HG03354 (cell line): Measurements from ENCODE around the gene HUNK.
"Not testable (repeated sequence)": the region's sequence is repeated elsewhere in the genome, so short reads cannot be mapped to it uniquely, and the experiment has no call there.

Experiments
- ATAC-seq: cut with Tn5 transposase; IDR thresholded peaks from one replicate; pipeline ENCODE4 v1.9.1; 2021; ENCODE audit warnings: mild to moderate bottlenecking; ENCODE audit not compliant: unreplicated experiment, poor library complexity, severe bottlenecking

The HUNK gene

DNA sequence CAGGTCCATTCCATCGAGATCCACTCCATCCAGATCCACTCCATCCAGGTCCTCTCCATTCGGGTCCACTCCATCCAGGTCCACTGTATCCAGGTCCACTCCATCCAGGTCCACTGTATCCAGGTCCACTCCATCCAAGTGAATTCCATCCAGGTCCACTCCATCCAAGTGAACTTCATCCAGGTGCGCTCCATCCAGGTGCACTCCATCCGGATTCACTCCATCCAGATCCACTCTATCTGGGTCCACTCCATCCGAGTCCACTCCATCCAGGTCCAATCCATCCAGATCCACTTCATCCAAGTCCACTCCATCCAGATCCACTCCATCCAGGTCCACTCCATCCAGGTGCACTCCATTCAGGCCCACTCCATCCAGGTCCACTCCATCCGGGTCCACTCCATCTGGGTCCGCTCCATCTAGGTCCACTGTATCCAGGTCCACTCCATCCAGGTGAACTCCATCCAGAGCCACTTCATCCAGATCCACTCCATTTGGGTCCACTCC is 157.4 kb downstream of the HUNK start:
- no peak for ATAC-seq

DNA sequence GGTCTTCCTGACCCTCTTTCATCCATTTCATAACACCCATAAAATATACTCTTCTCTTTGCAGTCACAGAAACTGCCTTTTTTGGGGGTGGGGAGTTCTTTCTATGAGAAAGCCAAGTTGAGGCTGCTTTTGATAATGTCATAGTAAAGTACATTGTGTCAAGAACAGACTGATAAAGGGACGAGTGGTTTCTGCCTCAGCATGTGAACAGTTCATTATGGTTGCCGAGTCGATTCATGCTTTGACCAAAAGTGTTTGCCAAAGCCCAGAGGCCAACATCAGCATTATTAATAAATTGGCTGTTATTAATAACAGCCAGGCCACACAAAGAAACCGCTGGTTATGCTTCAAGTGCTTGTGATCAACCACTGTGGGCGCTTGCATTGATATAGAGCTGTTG is 162.0 kb downstream of the HUNK start:
- ATAC-seq: no peak

DNA sequence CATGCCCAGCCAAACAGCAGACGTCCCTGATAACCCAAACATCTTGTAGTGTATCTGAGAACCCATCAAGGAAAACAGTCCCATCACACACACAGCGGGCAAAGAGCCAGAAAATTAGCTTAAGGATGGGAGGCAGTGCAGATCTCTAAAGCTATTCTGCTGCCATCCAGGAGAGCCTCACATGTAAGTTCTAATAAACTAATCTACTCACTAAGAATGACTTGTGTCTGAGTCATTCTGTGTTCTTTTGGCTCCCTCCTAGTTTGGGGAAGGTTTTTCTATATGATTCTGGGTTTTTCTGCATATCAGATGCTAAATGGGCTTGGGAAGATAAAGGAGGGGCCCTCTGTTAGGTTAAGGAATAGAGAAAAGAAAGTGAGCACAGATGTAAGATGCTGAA is 162.8 kb downstream of the HUNK start:
- ATAC-seq: no peak

DNA sequence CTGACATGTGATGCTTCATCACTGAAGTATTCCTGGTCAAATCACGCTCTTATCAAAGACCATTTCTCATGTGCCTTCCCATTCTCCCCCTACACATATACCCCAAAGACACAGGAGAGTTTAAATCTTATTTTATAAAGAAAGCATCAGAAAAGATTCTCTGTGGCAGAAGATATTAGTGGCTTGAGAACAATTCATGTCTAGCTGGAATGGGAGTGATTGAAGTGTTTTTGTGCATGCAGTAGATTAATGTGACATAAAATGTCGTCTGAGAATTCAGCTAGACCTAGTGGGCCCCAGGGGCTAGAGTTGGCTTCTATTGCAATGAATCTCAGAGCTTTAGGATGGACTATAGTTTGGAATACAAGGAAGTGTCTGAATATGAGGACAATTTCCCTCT is 163.9 kb downstream of the HUNK start:
- no peak for ATAC-seq

DNA sequence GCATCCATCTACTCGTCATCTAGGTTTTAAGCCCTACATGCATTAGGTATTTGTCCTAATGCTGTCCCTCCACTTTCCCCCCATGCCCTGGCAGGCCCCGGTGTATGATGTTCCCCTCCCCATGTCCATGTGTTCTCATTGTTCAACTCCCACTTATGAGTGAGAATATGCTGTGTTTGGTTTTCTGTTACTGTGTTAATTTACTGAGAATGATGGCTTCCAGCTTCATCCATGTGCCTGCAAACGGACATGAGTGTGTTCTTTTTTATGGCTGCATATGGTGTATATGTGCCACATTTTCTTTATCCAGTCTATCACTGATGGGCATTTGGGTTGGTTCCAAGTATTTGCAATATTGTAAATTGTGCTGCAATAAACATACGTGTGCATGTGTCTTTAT is 165.9 kb downstream of the HUNK start:
- not testable (repeated sequence) for ATAC-seq

DNA sequence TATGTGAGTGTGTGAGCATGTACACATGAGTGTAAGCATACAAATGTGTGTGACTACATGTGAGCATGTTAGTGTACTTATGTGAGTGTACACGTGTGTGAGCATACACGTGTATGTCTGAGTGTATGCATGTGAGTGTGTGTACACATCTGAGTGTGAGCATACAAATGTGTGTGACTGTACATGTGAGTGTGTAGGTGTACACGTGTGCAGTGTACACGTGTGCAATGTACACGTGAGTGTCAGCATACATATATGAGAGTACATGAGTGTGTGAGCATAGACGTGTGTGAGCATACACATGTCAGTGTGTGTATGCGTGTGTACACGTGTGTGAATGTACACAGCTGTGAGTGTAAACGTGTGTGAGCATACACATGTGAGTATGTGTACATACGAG is 170.6 kb downstream of the HUNK start:
- no peak for ATAC-seq

DNA sequence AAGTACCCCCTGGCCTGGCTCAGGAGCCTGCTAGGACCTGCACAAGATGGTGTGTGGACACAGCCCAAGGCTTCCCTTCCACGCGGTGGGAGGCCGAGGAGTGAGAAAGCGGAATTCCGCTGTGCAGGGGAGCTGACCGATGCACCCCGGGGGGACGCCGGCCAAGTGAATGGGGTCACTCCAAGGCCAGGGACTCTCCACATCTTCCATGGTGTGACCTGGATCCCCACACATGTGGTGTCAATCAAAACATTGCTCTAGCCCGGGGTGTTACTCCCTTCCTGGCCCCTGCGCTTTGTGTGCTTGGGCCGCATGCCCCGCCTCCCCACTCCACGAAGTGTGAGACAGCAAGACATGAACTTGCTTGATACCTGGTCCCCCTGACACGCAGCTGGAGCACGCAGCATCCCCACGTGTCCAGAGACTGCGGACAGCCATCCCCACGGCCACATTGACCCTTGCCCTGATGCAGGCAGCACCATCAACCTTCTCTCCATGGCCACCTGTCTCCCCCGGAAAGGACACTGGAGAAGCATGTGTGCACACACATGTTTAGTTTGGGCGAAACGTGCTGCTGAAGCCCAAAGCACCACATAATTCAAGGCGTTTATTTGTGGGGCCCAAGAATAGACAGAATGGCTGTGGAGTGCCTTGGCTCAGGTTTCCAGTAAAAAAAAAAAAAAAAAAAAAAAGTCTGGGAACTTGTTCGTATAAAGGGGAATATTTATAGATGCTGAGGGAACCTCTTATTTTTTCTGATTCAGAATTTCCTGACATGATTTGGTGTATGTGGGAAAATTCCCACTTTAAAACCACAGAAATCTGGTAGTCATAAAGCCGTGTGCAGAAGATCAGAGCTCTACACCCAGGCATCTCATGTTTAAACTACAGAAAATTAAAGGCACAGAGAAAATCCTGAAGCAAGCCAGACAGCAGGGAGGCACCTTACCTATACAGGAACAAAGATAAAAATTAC is 171.7 kb downstream of the HUNK start:
- ATAC-seq: no peak

DNA sequence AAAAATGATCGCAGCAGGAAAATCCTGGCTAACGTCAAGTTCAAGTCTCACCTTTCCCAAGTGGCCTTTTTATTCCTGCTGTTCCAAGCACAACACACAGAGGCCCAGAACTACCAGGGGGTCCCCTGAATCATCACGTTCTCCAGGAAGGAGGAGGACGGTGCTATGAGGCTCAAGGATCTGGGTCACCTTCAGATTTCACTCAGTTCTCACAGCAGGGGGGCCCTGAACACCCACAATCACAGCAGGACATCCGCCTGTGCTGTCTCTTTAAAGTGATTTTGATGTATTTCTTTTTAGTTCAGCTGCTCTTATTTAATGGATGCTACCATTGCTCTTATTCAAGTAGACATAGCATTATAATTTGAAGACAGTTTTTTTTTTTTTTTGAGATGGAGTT is 173.4 kb downstream of the HUNK start:
- ATAC-seq: no peak

DNA sequence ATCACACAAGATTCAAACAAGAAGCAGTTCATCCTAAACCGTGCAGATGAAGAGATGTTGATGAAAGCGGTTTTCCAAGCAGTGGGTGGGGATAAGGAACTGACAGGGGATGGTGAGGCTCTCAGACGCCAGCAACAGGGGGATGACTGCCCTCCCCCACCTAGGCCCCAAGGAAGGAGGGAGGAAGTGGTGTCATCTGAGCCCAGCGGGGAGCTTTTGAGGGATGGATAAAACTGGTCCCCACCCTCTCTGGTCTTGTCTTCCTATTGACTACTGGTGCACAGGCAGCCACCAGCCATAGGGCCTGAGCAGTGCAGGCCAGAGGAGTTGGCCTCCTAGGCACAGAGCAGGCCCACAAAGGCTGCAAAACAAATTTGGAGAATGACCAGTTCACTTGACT is 175.5 kb downstream of the HUNK start:
- ATAC-seq: no peak
